ENCODE results near the gene LIX1. TPM values are rescaled to one million over a fixed set of nuclear protein-coding genes. Genes with fewer than 3 reads are reported as not detected.
A peak's percentile ranks its signal among the peaks of the same experiment; 100 is the strongest.
"Not testable (repeated sequence)": the region's sequence is repeated elsewhere in the genome, so short reads cannot be mapped to it uniquely, and the experiment has no call there.

LIX1 gene
- total RNA-seq = not detected in 2 replicates
- polyA plus RNA-seq = not detected in 2 replicates
- polyA plus RNA-seq (2012) = not detected in 2 replicates
- polyA minus RNA-seq (ENCODE audit: low replicate concordance) = not detected in 2 replicates

DNA sequence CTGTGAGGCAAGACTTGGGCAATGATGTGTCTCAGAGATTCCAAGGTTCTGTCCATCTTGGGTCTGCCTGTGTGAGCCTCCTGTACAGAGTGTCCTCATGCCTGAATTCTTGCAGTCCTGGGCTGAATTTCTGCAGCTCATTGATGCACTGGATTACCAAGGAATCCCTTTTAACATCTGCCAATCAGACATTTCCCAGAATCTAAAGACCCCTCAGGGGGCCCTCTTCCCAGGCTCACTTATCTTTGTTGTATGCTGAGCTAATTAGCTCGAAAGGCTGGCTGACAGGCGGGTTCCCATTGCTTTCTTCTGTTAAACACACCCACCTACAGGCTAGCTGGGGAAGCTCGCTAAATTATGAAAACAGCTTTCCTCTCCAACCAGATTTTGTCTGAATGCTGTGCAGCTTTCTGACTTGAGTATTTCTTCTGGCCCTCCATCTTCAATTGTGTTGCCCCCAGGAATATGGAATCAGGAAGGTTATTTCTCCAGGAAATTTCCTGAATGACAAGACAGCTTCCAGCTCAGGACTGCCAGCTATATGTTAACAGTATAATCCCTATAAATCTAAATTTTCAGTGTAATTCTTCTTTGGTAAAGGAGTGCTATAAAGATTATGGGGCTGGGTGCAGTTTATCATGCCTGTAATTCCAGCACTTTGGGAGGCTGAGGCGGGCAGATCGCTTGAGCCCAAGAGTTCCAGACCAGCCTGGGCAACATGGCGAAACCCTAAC, at the start of gene LIX1:
LIX1 (minus strand) TSS at position 91 of the 734 bp plus-strand sequence; CDS start at position 56, 35 bp downstream.
- TF ChIP-seq EZH2 (IDR thresholded peaks at IDR 0.05; ENCODE audit: low read length, missing control alignments) = no peak
- TF ChIP-seq, protein P1, sequence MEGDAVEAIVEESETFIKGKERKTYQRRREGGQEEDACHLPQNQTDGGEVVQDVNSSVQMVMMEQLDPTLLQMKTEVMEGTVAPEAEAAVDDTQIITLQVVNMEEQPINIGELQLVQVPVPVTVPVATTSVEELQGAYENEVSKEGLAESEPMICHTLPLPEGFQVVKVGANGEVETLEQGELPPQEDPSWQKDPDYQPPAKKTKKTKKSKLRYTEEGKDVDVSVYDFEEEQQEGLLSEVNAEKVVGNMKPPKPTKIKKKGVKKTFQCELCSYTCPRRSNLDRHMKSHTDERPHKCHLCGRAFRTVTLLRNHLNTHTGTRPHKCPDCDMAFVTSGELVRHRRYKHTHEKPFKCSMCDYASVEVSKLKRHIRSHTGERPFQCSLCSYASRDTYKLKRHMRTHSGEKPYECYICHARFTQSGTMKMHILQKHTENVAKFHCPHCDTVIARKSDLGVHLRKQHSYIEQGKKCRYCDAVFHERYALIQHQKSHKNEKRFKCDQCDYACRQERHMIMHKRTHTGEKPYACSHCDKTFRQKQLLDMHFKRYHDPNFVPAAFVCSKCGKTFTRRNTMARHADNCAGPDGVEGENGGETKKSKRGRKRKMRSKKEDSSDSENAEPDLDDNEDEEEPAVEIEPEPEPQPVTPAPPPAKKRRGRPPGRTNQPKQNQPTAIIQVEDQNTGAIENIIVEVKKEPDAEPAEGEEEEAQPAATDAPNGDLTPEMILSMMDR (conservative IDR thresholded peaks at IDR 0.05 in 1 of 2, IDR thresholded peaks at IDR 0.05 in 1 of 2; ENCODE audit: low read depth in 1 of 2, low read length in 2 of 2) = peak; percentile 51 to 74
- no peaks in the 10 kb centered on the region for H3K27me3 ChIP-seq (ENCODE audit: control insufficient read depth, insufficient read depth, low read length)
- H3K4me3 ChIP-seq (replicated peaks in 1 of 4; ENCODE audit: control extremely low read depth in 1 of 4, insufficient read depth in 1 of 4, low read depth in 3 of 4, low read length in 4 of 4) = no peak within 1 kb of the TSS
- no peaks in the 10 kb centered on the region for H3K4me1 ChIP-seq (ENCODE audit: control insufficient read depth, extremely low read depth, insufficient read depth, low read length)
- no peaks in the 10 kb centered on the region for H3K36me3 ChIP-seq (ENCODE audit: control insufficient read depth, insufficient read depth, low read length)
- DNase-seq (ENCODE audit: low read depth in 2 of 2) = peak; percentile 38 to 60
- H3K9me3 ChIP-seq (ENCODE audit: control insufficient read depth, insufficient read depth, low read depth, low read length) = no peaks in the 10 kb centered on the region
- no peak within 1 kb of the TSS for H2AFZ ChIP-seq (ENCODE audit: low read length)
- no peaks in the 10 kb centered on the region for H4K20me1 ChIP-seq (ENCODE audit: control insufficient read depth, extremely low read depth, insufficient read depth, low read length)
- no peak within 1 kb of the TSS for H3K4me2 ChIP-seq (ENCODE audit: extremely low read depth, insufficient read depth, low read length)
- no peaks in the 10 kb centered on the region for H3K79me2 ChIP-seq (ENCODE audit: control insufficient read depth, insufficient read depth, low read length)
- H3K9ac ChIP-seq (ENCODE audit: insufficient read depth, low read length) = no peak within 1 kb of the TSS
- no peak within 1 kb of the TSS for H3K27ac ChIP-seq (ENCODE audit: insufficient read depth, low read length)

DNA sequence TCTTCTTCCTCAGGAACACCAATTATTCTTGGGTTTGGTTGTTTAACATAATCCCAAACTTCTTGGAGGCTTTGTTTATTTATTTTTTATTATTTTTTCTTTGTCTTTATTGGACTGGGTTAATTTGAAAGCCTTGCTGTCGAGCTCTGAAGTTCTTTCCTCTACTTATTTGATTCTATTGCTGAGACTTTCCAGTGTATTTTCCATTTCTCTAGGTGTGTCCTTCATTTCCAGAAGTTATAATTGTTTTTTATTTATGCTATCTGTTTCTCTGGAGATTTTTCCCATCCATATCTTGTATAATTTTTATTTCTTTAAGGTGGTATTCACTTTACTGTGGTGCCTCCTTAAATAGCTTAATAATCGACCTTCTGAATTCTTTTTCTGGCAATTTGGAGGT, 49.5 kb upstream of the LIX1 start:
- TF ChIP-seq, protein P1 (conservative IDR thresholded peaks at IDR 0.05 in 1 of 2, IDR thresholded peaks at IDR 0.05 in 1 of 2; ENCODE audit: low read depth in 1 of 2, low read length in 2 of 2) = no peak
- TF ChIP-seq EZH2 (IDR thresholded peaks at IDR 0.05; ENCODE audit: low read length, missing control alignments) = no peak
- no peaks in the 10 kb centered on the region for H3K36me3 ChIP-seq (ENCODE audit: control insufficient read depth, insufficient read depth, low read length)

DNA sequence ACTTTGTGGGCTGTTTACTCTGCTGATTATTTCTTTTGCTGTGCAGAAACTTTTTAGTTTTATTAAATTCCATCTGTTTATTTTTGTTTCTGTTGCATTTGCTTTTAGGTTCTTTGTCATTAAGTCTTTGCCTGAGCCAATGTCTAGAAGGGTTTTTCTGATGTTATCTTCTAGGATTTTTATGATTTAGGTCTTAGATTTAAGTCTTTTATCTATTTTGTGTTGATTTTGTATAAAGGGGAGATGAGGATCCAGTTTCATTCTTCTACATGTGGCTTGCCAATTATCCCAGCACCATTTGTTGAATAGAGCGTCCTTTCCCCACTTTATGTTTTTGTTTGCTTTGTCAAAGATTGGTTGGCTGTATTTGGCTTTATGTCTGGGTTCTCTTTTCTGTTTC, 47.1 kb upstream of the LIX1 start:
- H3K4me2 ChIP-seq (ENCODE audit: extremely low read depth, insufficient read depth, low read length); DNase-seq (ENCODE audit: low read depth in 2 of 2); H2AFZ ChIP-seq (ENCODE audit: low read length); H3K4me1 ChIP-seq (ENCODE audit: control insufficient read depth, extremely low read depth, insufficient read depth, low read length); H3K36me3 ChIP-seq (ENCODE audit: control insufficient read depth, insufficient read depth, low read length); H4K20me1 ChIP-seq (ENCODE audit: control insufficient read depth, extremely low read depth, insufficient read depth, low read length); H3K9ac ChIP-seq (ENCODE audit: insufficient read depth, low read length); H3K27me3 ChIP-seq (ENCODE audit: control insufficient read depth, insufficient read depth, low read length); H3K9me3 ChIP-seq (ENCODE audit: control insufficient read depth, insufficient read depth, low read depth, low read length); H3K79me2 ChIP-seq (ENCODE audit: control insufficient read depth, insufficient read depth, low read length); H3K4me3 ChIP-seq (replicated peaks in 1 of 4; ENCODE audit: control extremely low read depth in 1 of 4, insufficient read depth in 1 of 4, low read depth in 3 of 4, low read length in 4 of 4); H3K27ac ChIP-seq (ENCODE audit: insufficient read depth, low read length): not testable (repeated sequence)

More for the DNA sequence above, 49.5 kb upstream of the LIX1 start:
- H3K4me2 ChIP-seq (ENCODE audit: extremely low read depth, insufficient read depth, low read length) = no peak overlapping the region
- DNase-seq (ENCODE audit: low read depth in 2 of 2) = no peak
- no peaks in the 10 kb centered on the region for H4K20me1 ChIP-seq (ENCODE audit: control insufficient read depth, extremely low read depth, insufficient read depth, low read length)
- no peaks in the 10 kb centered on the region for H3K4me1 ChIP-seq (ENCODE audit: control insufficient read depth, extremely low read depth, insufficient read depth, low read length)
- H3K9me3 ChIP-seq (ENCODE audit: control insufficient read depth, insufficient read depth, low read depth, low read length) = no peaks in the 10 kb centered on the region
- no peaks in the 10 kb centered on the region for H3K27me3 ChIP-seq (ENCODE audit: control insufficient read depth, insufficient read depth, low read length)
- no peak overlapping the region for H2AFZ ChIP-seq (ENCODE audit: low read length)
- H3K9ac ChIP-seq (ENCODE audit: insufficient read depth, low read length) = no peak overlapping the region
- H3K27ac ChIP-seq (ENCODE audit: insufficient read depth, low read length) = no peak overlapping the region
- H3K4me3 ChIP-seq (replicated peaks in 1 of 4; ENCODE audit: control extremely low read depth in 1 of 4, insufficient read depth in 1 of 4, low read depth in 3 of 4, low read length in 4 of 4) = no peak overlapping the region
- H3K79me2 ChIP-seq (ENCODE audit: control insufficient read depth, insufficient read depth, low read length) = no peaks in the 10 kb centered on the region
